HFFc6 (cell line): ENCODE data around the gene VSIR. TPM values are rescaled to one million over a fixed set of nuclear protein-coding genes. Genes with fewer than 3 reads are reported as not detected.

Experiments
- DNase-seq: peaks from one replicate; pipeline ENCODE4 v3.0.0-alpha.2; 2018
- H3K27ac Mint-ChIP-seq: 2 replicates; pipeline ENCODE4 v1.8.0; 2020; ENCODE audit warnings: mild to moderate bottlenecking, mixed read lengths
- H3K27me3 Mint-ChIP-seq: 2 replicates; pipeline ENCODE4 v1.8.0; 2021; ENCODE audit warnings: mild to moderate bottlenecking, moderate library complexity, mixed read lengths; ENCODE audit not compliant: insufficient read depth
- H3K36me3 Mint-ChIP-seq: 2 replicates; pipeline ENCODE4 v1.8.0; 2021; ENCODE audit warnings: low read depth, mixed read lengths
- H3K4me1 Mint-ChIP-seq: 2 replicates; pipeline ENCODE4 v1.8.0; 2020; ENCODE audit warnings: low read depth, mixed read lengths
- H3K4me3 Mint-ChIP-seq: 2 replicates; pipeline ENCODE4 v1.8.0; 2020; ENCODE audit warnings: mild to moderate bottlenecking, moderate library complexity, mixed read lengths
- H3K9me3 Mint-ChIP-seq: 2 replicates; pipeline ENCODE4 v1.8.0; 2020; ENCODE audit warnings: mild to moderate bottlenecking, mixed read lengths
- total RNA-seq, 6 experiments: library from RNA; stranded (reverse); fragmentation: NEBNext Ultra II Directional; extraction: Animal tissue kit (Norgen Biotek cat#: 25700); gene quantifications; 2 replicates in 1 of 6; 3 replicates in 5 of 6; pipeline ENCODE4 v1.2.3, GENCODE V29; 2021
- TF ChIP-seq, protein P1 (sequence below): fragments of 200-600 bp; sonication (generic); IDR thresholded peaks from 2 replicates; pipeline ENCODE4 v1.5.0; 2021; ENCODE audit warnings: antibody characterized with exemption, mild to moderate bottlenecking

Gene VSIR
- total RNA-seq, 6 experiments from 2014 or later, result 24.3 to 36.2 (median 29.0) TPM

- Mint-ChIP-seq H3K9me3 (no peaks in the 10 kb centered on the region), H3K4me1 (peaks cover 19% of the 10 kb centered on the region), H3K36me3 (0 out of 2 replicates have a peak, but pooled peaks cover 4% of the 10 kb centered on the region), H3K27me3 (peaks cover 29% of the 10 kb centered on the region), H3K4me3 (no peak overlapping the region), H3K27ac (no peak overlapping the region)
- no peak for DNase-seq
- TF ChIP-seq, protein P1, sequence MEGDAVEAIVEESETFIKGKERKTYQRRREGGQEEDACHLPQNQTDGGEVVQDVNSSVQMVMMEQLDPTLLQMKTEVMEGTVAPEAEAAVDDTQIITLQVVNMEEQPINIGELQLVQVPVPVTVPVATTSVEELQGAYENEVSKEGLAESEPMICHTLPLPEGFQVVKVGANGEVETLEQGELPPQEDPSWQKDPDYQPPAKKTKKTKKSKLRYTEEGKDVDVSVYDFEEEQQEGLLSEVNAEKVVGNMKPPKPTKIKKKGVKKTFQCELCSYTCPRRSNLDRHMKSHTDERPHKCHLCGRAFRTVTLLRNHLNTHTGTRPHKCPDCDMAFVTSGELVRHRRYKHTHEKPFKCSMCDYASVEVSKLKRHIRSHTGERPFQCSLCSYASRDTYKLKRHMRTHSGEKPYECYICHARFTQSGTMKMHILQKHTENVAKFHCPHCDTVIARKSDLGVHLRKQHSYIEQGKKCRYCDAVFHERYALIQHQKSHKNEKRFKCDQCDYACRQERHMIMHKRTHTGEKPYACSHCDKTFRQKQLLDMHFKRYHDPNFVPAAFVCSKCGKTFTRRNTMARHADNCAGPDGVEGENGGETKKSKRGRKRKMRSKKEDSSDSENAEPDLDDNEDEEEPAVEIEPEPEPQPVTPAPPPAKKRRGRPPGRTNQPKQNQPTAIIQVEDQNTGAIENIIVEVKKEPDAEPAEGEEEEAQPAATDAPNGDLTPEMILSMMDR, result no peak
Observed at GRCh38 chr10:71725249-71725648, 48.1 kb downstream of the VSIR start.

DNA sequence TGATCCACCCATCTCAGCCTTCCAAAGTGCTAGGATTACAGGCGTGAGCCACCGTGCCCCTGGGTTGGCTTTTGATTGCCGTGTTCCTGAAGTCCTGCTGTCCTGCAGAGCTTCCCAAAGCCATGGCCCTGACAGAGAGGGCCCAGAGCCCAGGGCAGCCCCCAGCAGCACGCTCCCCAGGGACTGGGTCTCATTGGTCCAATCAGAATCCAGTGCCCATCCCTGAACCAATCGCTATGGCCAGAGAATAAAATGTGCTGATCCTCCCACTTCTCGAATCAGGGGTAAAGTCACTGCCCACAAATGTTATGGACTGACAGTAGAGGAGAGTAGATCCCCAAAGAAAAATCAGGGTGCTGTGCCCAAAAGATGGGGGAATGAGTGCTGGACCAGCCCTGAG is 48.8 kb downstream of the VSIR start:
- peaks cover 19% of the 10 kb centered on the region for H3K4me1 Mint-ChIP-seq
- no peak overlapping the region for H3K4me3 Mint-ChIP-seq
- H3K9me3 Mint-ChIP-seq, result no peaks in the 10 kb centered on the region
- H3K27ac Mint-ChIP-seq, result no peak overlapping the region
- H3K36me3 Mint-ChIP-seq, result 0 out of 2 replicates have a peak, but pooled peaks cover 4% of the 10 kb centered on the region
- DNase-seq, result no peak
- H3K27me3 Mint-ChIP-seq, result peaks cover 31% of the 10 kb centered on the region
- TF ChIP-seq, protein P1, result no peak

- no peak for DNase-seq
- no peak overlapping the region for H3K27ac Mint-ChIP-seq
- TF ChIP-seq, protein P1, result no peak
- H3K9me3 Mint-ChIP-seq, result no peaks in the 10 kb centered on the region
- H3K36me3 Mint-ChIP-seq, result 0 out of 2 replicates have a peak, but pooled peaks cover 4% of the 10 kb centered on the region
- H3K4me1 Mint-ChIP-seq, result peaks cover 14% of the 10 kb centered on the region
- H3K27me3 Mint-ChIP-seq, result peaks cover 34% of the 10 kb centered on the region
- no peak overlapping the region for H3K4me3 Mint-ChIP-seq
Observed at GRCh38 chr10:71723311-71723710, 50.0 kb downstream of the VSIR start.

DNA sequence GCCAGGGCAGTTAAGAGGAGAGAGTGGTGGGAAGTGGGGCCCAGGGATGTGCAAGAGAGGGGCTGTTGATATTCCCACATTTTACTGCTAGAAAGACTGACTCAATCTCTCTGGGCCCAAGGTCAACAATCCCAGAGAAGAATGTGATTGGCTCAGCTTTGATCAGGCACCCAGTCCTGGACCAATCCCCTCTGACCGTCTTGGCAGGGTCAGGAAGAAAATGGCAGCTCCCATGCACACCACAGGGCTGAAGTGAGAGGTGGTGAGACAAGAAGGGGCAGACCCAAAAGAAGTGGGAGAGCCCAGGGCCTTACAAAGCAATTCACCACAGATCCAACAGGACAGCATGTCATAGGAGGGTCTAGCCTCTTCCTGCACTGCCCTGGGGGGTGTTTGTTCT is 50.5 kb downstream of the VSIR start:
- H3K9me3 Mint-ChIP-seq, result no peaks in the 10 kb centered on the region
- TF ChIP-seq, protein P1, result no peak
- H3K4me3 Mint-ChIP-seq, result no peak overlapping the region

GRCh38 chr10:71721313-71721712 is 52.0 kb downstream of the VSIR start:
- DNase-seq, result no peak
- Mint-ChIP-seq H3K4me3 (no peak overlapping the region), H3K36me3 (0 out of 2 replicates have a peak, but pooled peaks cover 4% of the 10 kb centered on the region), H3K27ac (no peak overlapping the region), H3K9me3 (no peaks in the 10 kb centered on the region), H3K27me3 (peaks cover 35% of the 10 kb centered on the region), H3K4me1 (peaks cover 7% of the 10 kb centered on the region)
- TF ChIP-seq, protein P1, result no peak

More for the DNA sequence above, 50.5 kb downstream of the VSIR start:
- Mint-ChIP-seq H3K27ac (no peak overlapping the region), H3K36me3 (0 out of 2 replicates have a peak, but pooled peaks cover 4% of the 10 kb centered on the region), H3K27me3 (peaks cover 34% of the 10 kb centered on the region), H3K4me1 (peaks cover 12% of the 10 kb centered on the region)
- no peak for DNase-seq
